Measurements from ENCODE around the gene CFAP210. TPM values are rescaled to one million over a fixed set of nuclear protein-coding genes. Genes with fewer than 3 reads are reported as not detected.

The CFAP210 gene
- polyA plus RNA-seq, 2 of the 4 experiments (the other 2 are of a cell fraction), result 0.31 to 0.35 TPM

DNA sequence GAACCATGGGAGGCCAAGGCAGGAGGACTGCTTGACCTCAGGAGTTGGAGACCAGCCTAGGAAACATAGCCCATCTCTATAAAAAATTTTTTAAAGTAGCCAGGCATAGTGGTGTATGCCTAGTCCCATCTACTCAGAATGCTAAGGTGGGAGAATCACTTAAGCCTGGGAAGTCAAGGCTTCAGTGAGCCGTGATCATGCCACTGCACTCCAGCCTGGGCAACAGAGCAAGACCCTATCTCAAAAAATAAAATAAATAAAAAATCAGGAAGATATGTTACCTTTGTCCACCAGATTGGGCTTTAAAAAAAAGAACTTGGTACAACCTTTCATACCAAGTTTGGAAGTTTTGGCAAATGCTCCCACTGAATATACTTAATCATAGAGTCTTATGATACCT is 35.3 kb downstream of the CFAP210 start:
- no peak for FAIRE-seq

DNA sequence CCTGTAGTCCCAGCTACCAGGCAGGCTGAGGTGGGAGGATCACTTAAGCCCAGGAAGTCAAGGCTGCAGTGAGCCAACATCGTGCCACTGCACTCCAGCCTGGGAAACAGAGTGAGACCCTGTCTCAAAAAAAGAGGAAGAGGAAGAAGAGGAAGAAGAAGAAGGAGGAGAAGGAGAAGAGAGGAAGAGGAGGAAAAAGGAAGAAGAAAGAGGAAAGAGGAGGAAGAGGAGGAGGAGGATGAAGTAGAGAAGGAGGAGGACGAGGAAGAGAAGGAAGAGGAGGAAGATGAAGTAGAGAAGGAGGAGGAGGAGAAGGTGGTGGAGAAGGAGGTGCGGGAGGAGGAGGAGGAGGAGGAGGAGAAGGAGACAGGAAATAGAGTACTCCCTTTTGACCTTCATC is 38.0 kb downstream of the CFAP210 start:
- no peak for DNase-seq (ENCODE audit: low read depth in 1 of 2, low spot score in 1 of 2)
- ChIA-PET CTCF (interaction anchor here (1.0 kb wide), 1 partner anchor 15 kb away, joined by 3 read pairs; no protein-coding TSS in a partner anchor), POLR2A (no interaction called here)
- TF ChIP-seq RARB (CRISPR knock-in tag; IDR thresholded peaks at IDR 0.05), result no peak
- no peak for TF ChIP-seq NFE2L2 (conservative IDR thresholded peaks at IDR 0.05; ENCODE audit: low read length)
- no peak for TF ChIP-seq RCOR1 (IDR thresholded peaks at IDR 0.05; ENCODE audit: low read depth, low read length)
- no peak for TF ChIP-seq BHLHE40 (IDR thresholded peaks at IDR 0.05; ENCODE audit: low read depth, low read length)
- ATAC-seq, result 0 out of 6 replicates have a peak, but pooled peaks of 1 of the 2 experiments have one; percentile 30
- no peak overlapping the region for H3K4me3 ChIP-seq
- FAIRE-seq, result no peak
- H3K27ac ChIP-seq, result no peak overlapping the region
- 44% methylated on average over 3 of the region's 3 CpGs for WGBS (ENCODE audit: missing lambda C conversion rate)
- H3K4me1 ChIP-seq, result no peaks in the 10 kb centered on the region
- H3K4me2 ChIP-seq, result no peak overlapping the region
- H3K9me3 ChIP-seq, result no peaks in the 10 kb centered on the region

More for the DNA sequence above, 35.3 kb downstream of the CFAP210 start:
- H3K9me3 ChIP-seq, result no peaks in the 10 kb centered on the region
- H3K4me1 ChIP-seq, result no peaks in the 10 kb centered on the region
- H3K27ac ChIP-seq, result no peak overlapping the region
- H3K4me3 ChIP-seq, result no peak overlapping the region
- H3K4me2 ChIP-seq, result no peak overlapping the region
- CTCF ChIA-PET, result no interaction called here
- no peak for ATAC-seq
- 100% methylated on average over 1 of the region's 1 CpG for WGBS (ENCODE audit: missing lambda C conversion rate)
- no peak for DNase-seq (ENCODE audit: low read depth in 1 of 2, low spot score in 1 of 2)
- TF ChIP-seq SREBF2 (IDR thresholded peaks at IDR 0.05) (no peak), TFCP2L1 (CRISPR knock-in tag; IDR thresholded peaks at IDR 0.05) (no peak), POLR2A (IDR thresholded peaks at IDR 0.05; ENCODE audit: low read length) (no peak), EP300 (IDR thresholded peaks at IDR 0.05) (no peak), MAFK (IDR thresholded peaks at IDR 0.05; ENCODE audit: partially characterized antibody) (no peak), TP53 (CRISPR knock-in tag; IDR thresholded peaks at IDR 0.05) (no peak), NPAS2 (CRISPR knock-in tag; IDR thresholded peaks at IDR 0.05; ENCODE audit: borderline replicate concordance) (no peak), SMC3 (IDR thresholded peaks at IDR 0.05) (no peak), RFX5 (IDR thresholded peaks at IDR 0.05) (no peak), POLR2AphosphoS2 (conservative IDR thresholded peaks at IDR 0.05; ENCODE audit: low read length) (no peak), ESRRA (IDR thresholded peaks at IDR 0.05; ENCODE audit: borderline replicate concordance, low read length) (no peak), RARB (CRISPR knock-in tag; IDR thresholded peaks at IDR 0.05) (no peak), MAZ (IDR thresholded peaks at IDR 0.05; ENCODE audit: borderline replicate concordance, low read depth, low read length) (no peak), EHMT2 (IDR thresholded peaks at IDR 0.05; ENCODE audit: low read depth) (no peak)
- TF ChIP-seq, protein P1, sequence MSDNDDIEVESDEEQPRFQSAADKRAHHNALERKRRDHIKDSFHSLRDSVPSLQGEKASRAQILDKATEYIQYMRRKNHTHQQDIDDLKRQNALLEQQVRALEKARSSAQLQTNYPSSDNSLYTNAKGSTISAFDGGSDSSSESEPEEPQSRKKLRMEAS (IDR thresholded peaks at IDR 0.05), result no peak
- TF ChIP-seq, protein P2, sequence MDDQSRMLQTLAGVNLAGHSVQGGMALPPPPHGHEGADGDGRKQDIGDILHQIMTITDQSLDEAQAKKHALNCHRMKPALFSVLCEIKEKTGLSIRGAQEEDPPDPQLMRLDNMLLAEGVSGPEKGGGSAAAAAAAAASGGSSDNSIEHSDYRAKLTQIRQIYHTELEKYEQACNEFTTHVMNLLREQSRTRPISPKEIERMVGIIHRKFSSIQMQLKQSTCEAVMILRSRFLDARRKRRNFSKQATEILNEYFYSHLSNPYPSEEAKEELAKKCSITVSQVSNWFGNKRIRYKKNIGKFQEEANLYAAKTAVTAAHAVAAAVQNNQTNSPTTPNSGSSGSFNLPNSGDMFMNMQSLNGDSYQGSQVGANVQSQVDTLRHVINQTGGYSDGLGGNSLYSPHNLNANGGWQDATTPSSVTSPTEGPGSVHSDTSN (IDR thresholded peaks at IDR 0.05), result no peak
- TF ChIP-seq, protein P3, sequence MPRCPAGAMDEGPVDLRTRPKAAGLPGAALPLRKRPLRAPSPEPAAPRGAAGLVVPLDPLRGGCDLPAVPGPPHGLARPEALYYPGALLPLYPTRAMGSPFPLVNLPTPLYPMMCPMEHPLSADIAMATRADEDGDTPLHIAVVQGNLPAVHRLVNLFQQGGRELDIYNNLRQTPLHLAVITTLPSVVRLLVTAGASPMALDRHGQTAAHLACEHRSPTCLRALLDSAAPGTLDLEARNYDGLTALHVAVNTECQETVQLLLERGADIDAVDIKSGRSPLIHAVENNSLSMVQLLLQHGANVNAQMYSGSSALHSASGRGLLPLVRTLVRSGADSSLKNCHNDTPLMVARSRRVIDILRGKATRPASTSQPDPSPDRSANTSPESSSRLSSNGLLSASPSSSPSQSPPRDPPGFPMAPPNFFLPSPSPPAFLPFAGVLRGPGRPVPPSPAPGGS (IDR thresholded peaks at IDR 0.05), result no peak
- TF ChIP-seq, protein P4, sequence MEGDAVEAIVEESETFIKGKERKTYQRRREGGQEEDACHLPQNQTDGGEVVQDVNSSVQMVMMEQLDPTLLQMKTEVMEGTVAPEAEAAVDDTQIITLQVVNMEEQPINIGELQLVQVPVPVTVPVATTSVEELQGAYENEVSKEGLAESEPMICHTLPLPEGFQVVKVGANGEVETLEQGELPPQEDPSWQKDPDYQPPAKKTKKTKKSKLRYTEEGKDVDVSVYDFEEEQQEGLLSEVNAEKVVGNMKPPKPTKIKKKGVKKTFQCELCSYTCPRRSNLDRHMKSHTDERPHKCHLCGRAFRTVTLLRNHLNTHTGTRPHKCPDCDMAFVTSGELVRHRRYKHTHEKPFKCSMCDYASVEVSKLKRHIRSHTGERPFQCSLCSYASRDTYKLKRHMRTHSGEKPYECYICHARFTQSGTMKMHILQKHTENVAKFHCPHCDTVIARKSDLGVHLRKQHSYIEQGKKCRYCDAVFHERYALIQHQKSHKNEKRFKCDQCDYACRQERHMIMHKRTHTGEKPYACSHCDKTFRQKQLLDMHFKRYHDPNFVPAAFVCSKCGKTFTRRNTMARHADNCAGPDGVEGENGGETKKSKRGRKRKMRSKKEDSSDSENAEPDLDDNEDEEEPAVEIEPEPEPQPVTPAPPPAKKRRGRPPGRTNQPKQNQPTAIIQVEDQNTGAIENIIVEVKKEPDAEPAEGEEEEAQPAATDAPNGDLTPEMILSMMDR (IDR thresholded peaks at IDR 0.05), result no peak
- TF ChIP-seq, protein P5, sequence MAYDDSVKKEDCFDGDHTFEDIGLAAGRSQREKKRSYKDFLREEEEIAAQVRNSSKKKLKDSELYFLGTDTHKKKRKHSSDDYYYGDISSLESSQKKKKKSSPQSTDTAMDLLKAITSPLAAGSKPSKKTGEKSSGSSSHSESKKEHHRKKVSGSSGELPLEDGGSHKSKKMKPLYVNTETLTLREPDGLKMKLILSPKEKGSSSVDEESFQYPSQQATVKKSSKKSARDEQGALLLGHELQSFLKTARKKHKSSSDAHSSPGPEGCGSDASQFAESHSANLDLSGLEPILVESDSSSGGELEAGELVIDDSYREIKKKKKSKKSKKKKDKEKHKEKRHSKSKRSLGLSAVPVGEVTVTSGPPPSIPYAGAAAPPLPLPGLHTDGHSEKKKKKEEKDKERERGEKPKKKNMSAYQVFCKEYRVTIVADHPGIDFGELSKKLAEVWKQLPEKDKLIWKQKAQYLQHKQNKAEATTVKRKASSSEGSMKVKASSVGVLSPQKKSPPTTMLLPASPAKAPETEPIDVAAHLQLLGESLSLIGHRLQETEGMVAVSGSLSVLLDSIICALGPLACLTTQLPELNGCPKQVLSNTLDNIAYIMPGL (CRISPR knock-in tag; IDR thresholded peaks at IDR 0.05; ENCODE audit: borderline replicate concordance), result no peak
- POLR2A ChIA-PET, result no interaction called here
